ENCODE data around the gene UST. TPM values are rescaled to one million over a fixed set of nuclear protein-coding genes. Genes with fewer than 3 reads are reported as not detected.

The UST gene
- total RNA-seq, 1 experiment from 2014 or later: 3.9 TPM

GRCh38 chr6:148716811-148717210 is 30.0 kb upstream of the UST start:
- Histone ChIP-seq H3K79me2 (ENCODE audit: low read length) (no peaks in the 10 kb centered on the region), H4K20me1 (ENCODE audit: low read length) (no peaks in the 10 kb centered on the region), H3K9me3 (ENCODE audit: low read length) (no peaks in the 10 kb centered on the region), H3K4me2 (ENCODE audit: low read length) (no peak overlapping the region), H3K9ac (ENCODE audit: low read length) (no peak overlapping the region), H2AFZ (ENCODE audit: low read length) (no peak overlapping the region), H3F3A (ENCODE audit: low read length, unreplicated experiment) (no peaks in the 10 kb centered on the region), H3K4me3 (ENCODE audit: low read length) (no peak overlapping the region), H3K27ac (ENCODE audit: low read length) (no peak overlapping the region), H3K27me3 (ENCODE audit: low read length) (no peaks in the 10 kb centered on the region), H3K36me3 (ENCODE audit: low read depth, low read length) (no peaks in the 10 kb centered on the region), H3K4me1 (ENCODE audit: insufficient read depth, low read length) (peaks cover 15% of the 10 kb centered on the region), H3K9me2 (replicated peaks; ENCODE audit: low read length) (no peaks in the 10 kb centered on the region)
- no peak for DNase-seq
- TF ChIP-seq CTCF (conservative IDR thresholded peaks at IDR 0.05; ENCODE audit: low read depth, low read length) (no peak), EZH2 (IDR thresholded peaks at IDR 0.05; ENCODE audit: low read length, unreplicated experiment) (no peak), EZH2phosphoT487 (IDR thresholded peaks at IDR 0.05; ENCODE audit: borderline replicate concordance, low read length) (no peak)
- CTCF ChIA-PET: no interaction called here
- no peak for ATAC-seq
- intact Hi-C loops (cut with micrococcal nuclease): no loop called here
- no TSS peak for BruUV-seq (replicated peaks)
- POLR2A ChIA-PET (ENCODE audit: unreplicated experiment): no interaction called here

- CTCF ChIA-PET: interaction anchor here (0.5 to 1.3 kb wide), 2 partner anchors 28 to 142 kb away, joined by 4 read pairs; no protein-coding TSS in a partner anchor
- no peak overlapping the region for H2AFZ ChIP-seq (ENCODE audit: low read length)
- H3K9me2 ChIP-seq (replicated peaks; ENCODE audit: low read length): no peaks in the 10 kb centered on the region
- DNase-seq: peak; percentile 2
- no peak overlapping the region for H3K4me3 ChIP-seq (ENCODE audit: low read length)
- H4K20me1 ChIP-seq (ENCODE audit: low read length): no peaks in the 10 kb centered on the region
- no peaks in the 10 kb centered on the region for H3K36me3 ChIP-seq (ENCODE audit: low read depth, low read length)
- H3K27me3 ChIP-seq (ENCODE audit: low read length): no peaks in the 10 kb centered on the region
- no peaks in the 10 kb centered on the region for H3F3A ChIP-seq (ENCODE audit: low read length, unreplicated experiment)
- H3K4me2 ChIP-seq (ENCODE audit: low read length): peak overlapping the region; percentile 44
- no TSS peak for BruUV-seq (replicated peaks)
- ATAC-seq: no peak
- TF ChIP-seq EZH2 (IDR thresholded peaks at IDR 0.05; ENCODE audit: low read length, unreplicated experiment): no peak
- TF ChIP-seq EZH2phosphoT487 (IDR thresholded peaks at IDR 0.05; ENCODE audit: borderline replicate concordance, low read length): no peak
- TF ChIP-seq CTCF (conservative IDR thresholded peaks at IDR 0.05; ENCODE audit: low read depth, low read length): no peak
- peaks cover 30% of the 10 kb centered on the region for H3K4me1 ChIP-seq (ENCODE audit: insufficient read depth, low read length)
- H3K79me2 ChIP-seq (ENCODE audit: low read length): no peaks in the 10 kb centered on the region
- POLR2A ChIA-PET (ENCODE audit: unreplicated experiment): no interaction called here
- no peak overlapping the region for H3K9ac ChIP-seq (ENCODE audit: low read length)
- peak overlapping the region; percentile 16; the same call in 1 of the 2 replicates for H3K27ac ChIP-seq (ENCODE audit: low read length)
- intact Hi-C loops (cut with micrococcal nuclease): no loop called here
- H3K9me3 ChIP-seq (ENCODE audit: low read length): no peaks in the 10 kb centered on the region
Measured at GRCh38 chr6:148720406-148720805, 26.4 kb upstream of the UST start.

- Histone ChIP-seq H3K4me2 (ENCODE audit: low read length) (peak overlapping the region; percentile 44), H3F3A (ENCODE audit: low read length, unreplicated experiment) (no peaks in the 10 kb centered on the region), H3K79me2 (ENCODE audit: low read length) (no peaks in the 10 kb centered on the region), H4K20me1 (ENCODE audit: low read length) (no peaks in the 10 kb centered on the region), H2AFZ (ENCODE audit: low read length) (no peak overlapping the region), H3K4me1 (ENCODE audit: insufficient read depth, low read length) (peaks cover 30% of the 10 kb centered on the region), H3K27ac (ENCODE audit: low read length) (peak overlapping the region; percentile 16; the same call in 1 of the 2 replicates), H3K36me3 (ENCODE audit: low read depth, low read length) (no peaks in the 10 kb centered on the region), H3K4me3 (ENCODE audit: low read length) (no peak overlapping the region), H3K9me2 (replicated peaks; ENCODE audit: low read length) (no peaks in the 10 kb centered on the region), H3K9ac (ENCODE audit: low read length) (no peak overlapping the region), H3K9me3 (ENCODE audit: low read length) (no peaks in the 10 kb centered on the region), H3K27me3 (ENCODE audit: low read length) (no peaks in the 10 kb centered on the region)
- CTCF ChIA-PET: interaction anchor here (0.5 to 1.3 kb wide), 2 partner anchors 27 to 143 kb away, joined by 4 read pairs; no protein-coding TSS in a partner anchor
- POLR2A ChIA-PET (ENCODE audit: unreplicated experiment): no interaction called here
- DNase-seq (peak; percentile 30), ATAC-seq (peak; percentile 68)
- intact Hi-C loops (cut with micrococcal nuclease): no loop called here
- BruUV-seq (replicated peaks): no TSS peak
- TF ChIP-seq EZH2phosphoT487 (IDR thresholded peaks at IDR 0.05; ENCODE audit: borderline replicate concordance, low read length) (no peak), EZH2 (IDR thresholded peaks at IDR 0.05; ENCODE audit: low read length, unreplicated experiment) (no peak), CTCF (conservative IDR thresholded peaks at IDR 0.05; ENCODE audit: low read depth, low read length) (no peak)
Measured at GRCh38 chr6:148720897-148721296, 25.9 kb upstream of the UST start.
